OCI-LY3 (cell line): ENCODE measurements around the gene MDGA2.

ENCODE experiments used
- H2AFZ ChIP-seq: fragments of 200-600, 300-600 bp; shearing (Covaris generic); 2 replicates; pipeline ENCODE4 v1.6.0; 2014; ENCODE audit warnings: antibody characterized with exemption, low read depth, low read length
- H3K27ac ChIP-seq: fragments of 200-600, 300-600 bp; sonication (generic); 2 replicates; pipeline ENCODE4 v1.5.1; 2014; ENCODE audit warnings: mild to moderate bottlenecking, low read length, moderate library complexity, mixed read lengths
- H3K27me3 ChIP-seq: fragments of 200-600, 300-600 bp; sonication (generic); 2 replicates; pipeline ENCODE4 v1.6.1; 2014; ENCODE audit warnings: low read depth, low read length, mixed read lengths
- H3K36me3 ChIP-seq: fragments of 200-600, 300-600 bp; sonication (generic); replicated peaks from 2 replicates; pipeline ENCODE3; 2014; ENCODE audit warnings: low read depth, low read length, mixed read lengths
- H3K4me1 ChIP-seq: fragments of 300-600, 200-600 bp; sonication (generic); 2 replicates; pipeline ENCODE4 v1.6.1; 2014; ENCODE audit warnings: low read length, mixed read lengths
- H3K4me2 ChIP-seq: fragments of 200-600, 300-600 bp; sonication (generic); 2 replicates; pipeline ENCODE4 v1.6.1; 2014; ENCODE audit warnings: low read length, mixed read lengths
- H3K4me3 ChIP-seq: fragments of 300-600, 200-600 bp; sonication (generic); 2 replicates; pipeline ENCODE4 v1.5.1; 2014; ENCODE audit warnings: antibody characterized with exemption, mild to moderate bottlenecking, low read length, moderate library complexity
- H3K79me2 ChIP-seq: fragments of 300-600, 200-600 bp; shearing (Covaris generic); 2 replicates; pipeline ENCODE4 v1.6.1; 2014; ENCODE audit warnings: mild to moderate bottlenecking, low read length, mixed read lengths
- H3K9ac ChIP-seq: fragments of 300-600, 200-600 bp; shearing (Covaris generic); 2 replicates; pipeline ENCODE4 v1.6.0; 2014; ENCODE audit warnings: mild to moderate bottlenecking, low read length, moderate library complexity
- H3K9me3 ChIP-seq: fragments of 200-600, 300-600 bp; shearing (Covaris generic); 2 replicates; pipeline ENCODE4 v1.6.1; 2014; ENCODE audit warnings: low read length, mixed read lengths; ENCODE audit not compliant: insufficient read depth
- H4K20me1 ChIP-seq: fragments of 200-600, 300-600 bp; sonication (generic); 2 replicates; pipeline ENCODE4 v1.6.1; 2016; ENCODE audit warnings: low read length, mixed read lengths; ENCODE audit not compliant: insufficient read depth
- EZH2phosphoT487 ChIP-seq: fragments of 200-600 bp; shearing (Covaris generic); IDR thresholded peaks from 2 replicates; pipeline ENCODE4 v1.6.1; 2018; ENCODE audit warnings: antibody characterized with exemption, mixed run types, low read depth
- TF ChIP-seq, protein P1 (sequence below): fragments of 200-600, 300-600 bp; sonication (generic); IDR thresholded peaks from 2 replicates; pipeline ENCODE4 v1.5.1; 2014; ENCODE audit warnings: antibody characterized with exemption, low read length, low read depth

MDGA2 gene

DNA sequence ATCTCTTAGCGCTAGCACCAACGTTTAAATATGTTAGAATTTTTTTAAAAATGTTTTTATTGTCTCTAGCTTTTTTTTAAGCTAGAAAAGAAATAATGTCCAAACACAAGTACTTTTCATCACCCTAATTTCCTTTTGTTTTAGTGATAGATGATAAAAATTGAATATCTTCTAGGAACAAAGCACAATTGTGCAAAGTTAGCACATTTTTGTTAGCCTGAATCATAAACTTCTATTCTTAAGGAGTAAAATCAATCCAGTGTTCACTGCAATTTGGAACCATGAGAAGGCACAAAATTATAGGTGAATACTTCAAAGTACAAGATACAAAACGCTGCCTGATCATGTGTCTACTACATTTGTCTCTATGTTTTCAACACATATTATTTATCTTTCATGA, 615.4 kb downstream of the MDGA2 start:
- TF ChIP-seq, protein P1, sequence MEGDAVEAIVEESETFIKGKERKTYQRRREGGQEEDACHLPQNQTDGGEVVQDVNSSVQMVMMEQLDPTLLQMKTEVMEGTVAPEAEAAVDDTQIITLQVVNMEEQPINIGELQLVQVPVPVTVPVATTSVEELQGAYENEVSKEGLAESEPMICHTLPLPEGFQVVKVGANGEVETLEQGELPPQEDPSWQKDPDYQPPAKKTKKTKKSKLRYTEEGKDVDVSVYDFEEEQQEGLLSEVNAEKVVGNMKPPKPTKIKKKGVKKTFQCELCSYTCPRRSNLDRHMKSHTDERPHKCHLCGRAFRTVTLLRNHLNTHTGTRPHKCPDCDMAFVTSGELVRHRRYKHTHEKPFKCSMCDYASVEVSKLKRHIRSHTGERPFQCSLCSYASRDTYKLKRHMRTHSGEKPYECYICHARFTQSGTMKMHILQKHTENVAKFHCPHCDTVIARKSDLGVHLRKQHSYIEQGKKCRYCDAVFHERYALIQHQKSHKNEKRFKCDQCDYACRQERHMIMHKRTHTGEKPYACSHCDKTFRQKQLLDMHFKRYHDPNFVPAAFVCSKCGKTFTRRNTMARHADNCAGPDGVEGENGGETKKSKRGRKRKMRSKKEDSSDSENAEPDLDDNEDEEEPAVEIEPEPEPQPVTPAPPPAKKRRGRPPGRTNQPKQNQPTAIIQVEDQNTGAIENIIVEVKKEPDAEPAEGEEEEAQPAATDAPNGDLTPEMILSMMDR, result no peak
- no peak for TF ChIP-seq EZH2phosphoT487
- no peak overlapping the region for H3K4me3 ChIP-seq
- H3K27ac ChIP-seq, result no peak overlapping the region
- H4K20me1 ChIP-seq, result no peaks in the 10 kb centered on the region
- no peak overlapping the region for H3K9ac ChIP-seq
- H3K9me3 ChIP-seq, result no peaks in the 10 kb centered on the region
- no peaks in the 10 kb centered on the region for H3K4me1 ChIP-seq
- H3K36me3 ChIP-seq, result no peaks in the 10 kb centered on the region
- no peaks in the 10 kb centered on the region for H3K27me3 ChIP-seq
- no peak overlapping the region for H3K4me2 ChIP-seq
- no peak overlapping the region for H2AFZ ChIP-seq
- no peaks in the 10 kb centered on the region for H3K79me2 ChIP-seq

- H2AFZ ChIP-seq, result no peak overlapping the region
- no peak for TF ChIP-seq EZH2phosphoT487
- TF ChIP-seq, protein P1, result no peak
- H3K36me3 ChIP-seq, result no peaks in the 10 kb centered on the region
- no peak overlapping the region for H3K4me2 ChIP-seq
- no peak overlapping the region for H3K9ac ChIP-seq
- no peak overlapping the region for H3K27ac ChIP-seq
- H3K4me1 ChIP-seq, result no peaks in the 10 kb centered on the region
- no peaks in the 10 kb centered on the region for H4K20me1 ChIP-seq
- no peaks in the 10 kb centered on the region for H3K79me2 ChIP-seq
- H3K9me3 ChIP-seq, result no peaks in the 10 kb centered on the region
- H3K27me3 ChIP-seq, result no peaks in the 10 kb centered on the region
- H3K4me3 ChIP-seq, result no peak overlapping the region
Measured at GRCh38 chr14:47057364-47057763, 618.0 kb downstream of the MDGA2 start.

DNA sequence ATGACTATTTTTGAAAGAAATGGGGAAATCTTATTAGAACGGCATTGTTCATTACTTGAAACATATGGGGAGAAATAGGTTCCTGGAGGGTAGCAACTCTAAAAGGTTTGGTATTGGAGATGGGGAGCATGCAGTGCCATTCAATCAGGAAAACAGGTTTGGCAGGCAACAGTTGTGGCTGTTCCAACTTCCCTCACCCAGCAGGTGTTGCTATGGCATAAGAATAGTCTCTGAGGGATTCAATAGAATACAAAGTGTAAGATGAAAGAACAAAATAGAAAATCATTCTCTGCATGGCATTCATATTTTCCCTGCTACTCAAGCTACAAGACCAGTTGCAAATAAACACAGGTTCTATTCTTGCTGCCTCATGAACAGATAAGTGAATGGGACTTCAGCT, 630.6 kb downstream of the MDGA2 start:
- H4K20me1 ChIP-seq, result no peaks in the 10 kb centered on the region

DNA sequence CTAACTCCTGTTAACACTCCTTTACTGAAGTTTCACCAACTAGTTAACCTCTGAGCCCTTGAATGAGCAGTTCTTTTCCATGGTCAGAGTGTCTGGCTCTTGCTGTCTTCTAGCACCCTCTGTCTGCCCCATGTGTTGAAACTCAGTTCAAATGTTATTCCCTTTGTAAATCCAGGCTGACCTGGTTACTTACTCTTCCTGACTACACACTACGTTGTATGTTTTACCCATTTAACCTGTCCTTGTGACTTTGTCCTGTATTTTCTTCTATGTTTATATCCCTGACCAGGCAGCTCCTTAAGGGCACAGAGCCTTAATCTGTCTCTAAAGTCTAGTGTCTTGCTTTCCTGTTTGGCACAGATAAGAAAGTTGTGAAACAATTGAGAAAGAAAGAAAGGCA, 634.9 kb downstream of the MDGA2 start:
- H3K9me3 ChIP-seq, result no peaks in the 10 kb centered on the region
- H3K36me3 ChIP-seq, result no peaks in the 10 kb centered on the region
- H4K20me1 ChIP-seq, result no peaks in the 10 kb centered on the region
- peaks cover 8% of the 10 kb centered on the region for H3K4me1 ChIP-seq
- no peaks in the 10 kb centered on the region for H3K79me2 ChIP-seq
- H3K4me3 ChIP-seq, result no peak overlapping the region
- H3K27me3 ChIP-seq, result no peaks in the 10 kb centered on the region
- no peak overlapping the region for H3K27ac ChIP-seq
- TF ChIP-seq, protein P1, result peak; percentile 92
- TF ChIP-seq EZH2phosphoT487, result no peak
- no peak overlapping the region for H2AFZ ChIP-seq
- H3K9ac ChIP-seq, result no peak overlapping the region
- H3K4me2 ChIP-seq, result peak overlapping the region; percentile 19; the same call in 1 of the 2 replicates

More for the DNA sequence above, 630.6 kb downstream of the MDGA2 start:
- Histone ChIP-seq H2AFZ (no peak overlapping the region), H3K4me2 (no peak overlapping the region), H3K9ac (no peak overlapping the region), H3K79me2 (no peaks in the 10 kb centered on the region), H3K27ac (no peak overlapping the region), H3K9me3 (no peaks in the 10 kb centered on the region), H3K27me3 (no peaks in the 10 kb centered on the region), H3K36me3 (no peaks in the 10 kb centered on the region), H3K4me3 (no peak overlapping the region), H3K4me1 (peaks cover 8% of the 10 kb centered on the region)
- TF ChIP-seq EZH2phosphoT487, result no peak
- TF ChIP-seq, protein P1, result peak; percentile 61
